ENCODE data around the gene UNC5B.
A peak's percentile ranks its signal among the peaks of the same experiment; 100 is the strongest.

UNC5B gene

DNA sequence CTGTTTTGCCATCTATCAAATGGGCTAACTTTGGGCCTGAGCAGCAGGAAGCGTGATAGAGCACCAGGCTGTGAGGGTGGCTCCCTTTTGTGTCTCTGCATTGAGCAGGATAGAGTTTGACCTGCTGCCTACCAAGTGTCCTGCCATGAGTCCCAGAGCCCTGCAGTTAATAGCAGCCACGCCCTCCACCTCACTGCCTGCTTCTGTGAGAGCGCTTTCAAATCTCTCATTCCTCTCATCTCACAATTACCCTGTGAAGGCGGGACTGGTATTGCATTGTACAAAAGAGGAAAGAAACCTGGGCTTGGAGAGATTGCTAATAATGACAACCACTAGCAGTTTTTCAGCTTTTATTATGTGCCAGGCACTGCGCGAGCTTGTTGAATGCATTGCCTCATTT is 39.9 kb downstream of the UNC5B start:
- no peak for ATAC-seq (ENCODE audit: low read depth)
- no peak for DNase-seq (ENCODE audit: low spot score)
- Histone ChIP-seq H3K9me3 (ENCODE audit: severe bottlenecking) (no peaks in the 10 kb centered on the region), H3K4me3 (ENCODE audit: severe bottlenecking) (no peak overlapping the region), H3K4me1 (ENCODE audit: insufficient read depth, poor library complexity, severe bottlenecking) (peaks cover 32% of the 10 kb centered on the region), H3K27ac (ENCODE audit: poor library complexity, severe bottlenecking) (no peak overlapping the region), H3K27me3 (ENCODE audit: insufficient read depth, poor library complexity, severe bottlenecking) (no peaks in the 10 kb centered on the region), H3K36me3 (ENCODE audit: low read depth) (no peaks in the 10 kb centered on the region)
- TF ChIP-seq, protein P1, sequence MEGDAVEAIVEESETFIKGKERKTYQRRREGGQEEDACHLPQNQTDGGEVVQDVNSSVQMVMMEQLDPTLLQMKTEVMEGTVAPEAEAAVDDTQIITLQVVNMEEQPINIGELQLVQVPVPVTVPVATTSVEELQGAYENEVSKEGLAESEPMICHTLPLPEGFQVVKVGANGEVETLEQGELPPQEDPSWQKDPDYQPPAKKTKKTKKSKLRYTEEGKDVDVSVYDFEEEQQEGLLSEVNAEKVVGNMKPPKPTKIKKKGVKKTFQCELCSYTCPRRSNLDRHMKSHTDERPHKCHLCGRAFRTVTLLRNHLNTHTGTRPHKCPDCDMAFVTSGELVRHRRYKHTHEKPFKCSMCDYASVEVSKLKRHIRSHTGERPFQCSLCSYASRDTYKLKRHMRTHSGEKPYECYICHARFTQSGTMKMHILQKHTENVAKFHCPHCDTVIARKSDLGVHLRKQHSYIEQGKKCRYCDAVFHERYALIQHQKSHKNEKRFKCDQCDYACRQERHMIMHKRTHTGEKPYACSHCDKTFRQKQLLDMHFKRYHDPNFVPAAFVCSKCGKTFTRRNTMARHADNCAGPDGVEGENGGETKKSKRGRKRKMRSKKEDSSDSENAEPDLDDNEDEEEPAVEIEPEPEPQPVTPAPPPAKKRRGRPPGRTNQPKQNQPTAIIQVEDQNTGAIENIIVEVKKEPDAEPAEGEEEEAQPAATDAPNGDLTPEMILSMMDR (IDR thresholded peaks at IDR 0.05; ENCODE audit: poor library complexity, severe bottlenecking) = no peak

DNA sequence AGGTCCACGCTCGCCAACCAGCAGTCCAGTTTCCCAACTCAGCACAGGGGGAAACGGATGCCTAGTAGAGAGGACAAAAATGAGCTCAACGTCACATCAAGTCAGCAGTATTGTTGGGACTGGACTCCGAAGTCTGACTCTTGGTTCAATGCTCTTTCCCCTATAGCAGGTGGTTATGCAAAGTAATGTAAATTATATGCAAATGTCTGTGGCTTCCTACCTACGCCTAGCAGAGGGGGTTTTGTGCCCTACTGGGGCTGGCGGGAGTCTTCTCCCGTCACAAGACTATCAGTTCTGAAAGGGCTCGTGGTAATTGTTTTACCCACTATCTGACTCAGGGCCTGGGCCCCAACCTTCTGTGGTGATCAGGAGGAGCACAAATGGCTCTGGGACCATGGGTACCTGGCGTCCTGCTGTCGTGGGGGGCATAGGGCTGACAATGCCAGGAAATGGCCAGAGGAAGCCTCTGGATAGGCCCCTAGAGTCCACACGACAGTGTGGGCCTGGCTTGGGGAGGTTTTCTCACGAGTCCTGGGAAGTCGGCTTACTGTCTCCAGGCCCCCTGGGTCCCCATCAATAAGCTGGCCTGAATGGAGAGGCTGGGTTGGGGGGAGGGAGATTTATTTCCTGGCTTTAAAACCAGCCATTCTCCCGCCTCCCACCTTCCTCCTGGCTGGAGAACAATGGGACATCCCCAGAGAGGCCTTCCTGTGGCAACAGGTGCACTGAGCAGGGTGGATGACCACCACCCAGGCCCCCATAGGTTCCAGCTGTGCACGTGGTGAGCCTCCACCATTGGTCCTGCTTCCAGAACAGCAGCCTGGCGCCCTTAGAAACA is 41.8 kb downstream of the UNC5B start:
- peaks cover 19% of the 10 kb centered on the region for H3K4me1 ChIP-seq (ENCODE audit: insufficient read depth, poor library complexity, severe bottlenecking)
- TF ChIP-seq, protein P1 (IDR thresholded peaks at IDR 0.05; ENCODE audit: poor library complexity, severe bottlenecking) = no peak
- no peaks in the 10 kb centered on the region for H3K9me3 ChIP-seq (ENCODE audit: severe bottlenecking)
- no peak overlapping the region for H3K27ac ChIP-seq (ENCODE audit: poor library complexity, severe bottlenecking)
- no peaks in the 10 kb centered on the region for H3K27me3 ChIP-seq (ENCODE audit: insufficient read depth, poor library complexity, severe bottlenecking)
- H3K36me3 ChIP-seq (ENCODE audit: low read depth) = no peaks in the 10 kb centered on the region
- DNase-seq (ENCODE audit: low spot score) = no peak
- no peak for ATAC-seq (ENCODE audit: low read depth)
- no peak overlapping the region for H3K4me3 ChIP-seq (ENCODE audit: severe bottlenecking)

DNA sequence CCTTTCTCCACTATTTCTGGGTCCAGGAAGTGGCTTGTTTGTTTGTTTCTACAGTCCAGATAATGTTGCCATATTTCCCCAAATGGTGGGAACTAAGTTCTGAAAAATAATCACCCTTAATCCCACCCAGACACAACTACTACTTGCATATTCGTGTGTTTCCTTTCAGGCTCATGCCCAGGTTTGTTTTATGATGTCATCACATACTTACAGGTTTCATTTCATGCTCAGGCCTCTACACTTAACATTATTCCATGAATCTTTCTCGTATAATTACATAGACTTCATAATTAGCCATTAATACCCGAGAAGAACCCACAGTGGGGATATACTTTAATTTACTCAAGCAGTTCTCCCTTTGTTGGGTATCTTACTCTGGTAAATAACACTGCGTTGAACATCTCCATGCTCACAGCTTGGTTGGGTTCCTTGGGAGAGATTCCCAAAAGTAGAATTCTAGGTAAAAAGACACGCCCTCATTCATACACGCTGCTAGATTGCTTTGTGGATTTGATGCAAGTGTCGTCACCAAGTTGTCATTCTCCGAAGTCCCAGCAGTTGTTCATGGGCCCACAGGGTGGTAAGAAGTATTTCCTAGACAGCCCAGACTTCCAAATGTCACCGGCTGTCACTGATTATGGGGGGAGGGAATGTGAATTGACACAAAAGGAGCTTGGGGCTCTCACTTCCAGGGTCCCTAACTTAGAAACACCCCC is 42.6 kb downstream of the UNC5B start:
- peak overlapping the region; percentile 37 for H3K27ac ChIP-seq (ENCODE audit: poor library complexity, severe bottlenecking)
- H3K27me3 ChIP-seq (ENCODE audit: insufficient read depth, poor library complexity, severe bottlenecking) = no peaks in the 10 kb centered on the region
- H3K4me3 ChIP-seq (ENCODE audit: severe bottlenecking) = no peak overlapping the region
- no peaks in the 10 kb centered on the region for H3K9me3 ChIP-seq (ENCODE audit: severe bottlenecking)
- peaks cover 25% of the 10 kb centered on the region for H3K4me1 ChIP-seq (ENCODE audit: insufficient read depth, poor library complexity, severe bottlenecking)
- no peaks in the 10 kb centered on the region for H3K36me3 ChIP-seq (ENCODE audit: low read depth)
- DNase-seq (ENCODE audit: low spot score) (no peak), ATAC-seq (ENCODE audit: low read depth) (no peak)
- TF ChIP-seq, protein P1 (IDR thresholded peaks at IDR 0.05; ENCODE audit: poor library complexity, severe bottlenecking) = no peak

DNA sequence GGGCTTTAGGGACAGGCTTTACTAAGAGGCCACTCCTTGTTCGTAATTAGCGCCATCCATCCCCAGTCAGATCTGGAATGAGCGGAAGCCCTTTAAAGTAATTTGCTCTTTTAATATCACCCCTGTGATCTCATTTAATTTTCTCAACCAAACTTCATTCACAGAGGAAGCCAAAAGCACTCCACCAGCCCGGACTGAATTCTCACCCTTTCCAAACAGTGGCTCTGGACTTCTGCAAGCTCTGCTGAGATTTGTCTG is 43.1 kb downstream of the UNC5B start:
- Histone ChIP-seq H3K36me3 (ENCODE audit: low read depth) (no peaks in the 10 kb centered on the region), H3K4me3 (ENCODE audit: severe bottlenecking) (no peak overlapping the region), H3K9me3 (ENCODE audit: severe bottlenecking) (no peaks in the 10 kb centered on the region), H3K27ac (ENCODE audit: poor library complexity, severe bottlenecking) (peak overlapping the region; percentile 37), H3K27me3 (ENCODE audit: insufficient read depth, poor library complexity, severe bottlenecking) (no peaks in the 10 kb centered on the region), H3K4me1 (ENCODE audit: insufficient read depth, poor library complexity, severe bottlenecking) (peaks cover 30% of the 10 kb centered on the region)
- TF ChIP-seq, protein P1 (IDR thresholded peaks at IDR 0.05; ENCODE audit: poor library complexity, severe bottlenecking) = no peak
- ATAC-seq (ENCODE audit: low read depth) (no peak), DNase-seq (ENCODE audit: low spot score) (no peak)

Data from RWPE2 (cell line).